NCI-H2196 (cell line): Measurements from ENCODE around the gene MAD1L1.
"Not testable (repeated sequence)": the region's sequence is repeated elsewhere in the genome, so short reads cannot be mapped to it uniquely, and the experiment has no call there.

Experiments used
- DNase-seq: peaks from one replicate; lab custom pipeline; 2025; ENCODE audit not compliant: unreplicated experiment; lab: John Stamatoyannopoulos, UW

The MAD1L1 gene

GRCh38 chr7:2232766-2233520 lies at the start of gene MAD1L1:
TSS of gene MAD1L1 (minus strand) at chr7:2232945. CDS start at chr7:2230133, 2,812 bp downstream.
- DNase-seq, result peak; percentile 86

- no peak for DNase-seq
Observed at GRCh38 chr7:2282185-2282751, 49.5 kb upstream of the MAD1L1 start.

DNA sequence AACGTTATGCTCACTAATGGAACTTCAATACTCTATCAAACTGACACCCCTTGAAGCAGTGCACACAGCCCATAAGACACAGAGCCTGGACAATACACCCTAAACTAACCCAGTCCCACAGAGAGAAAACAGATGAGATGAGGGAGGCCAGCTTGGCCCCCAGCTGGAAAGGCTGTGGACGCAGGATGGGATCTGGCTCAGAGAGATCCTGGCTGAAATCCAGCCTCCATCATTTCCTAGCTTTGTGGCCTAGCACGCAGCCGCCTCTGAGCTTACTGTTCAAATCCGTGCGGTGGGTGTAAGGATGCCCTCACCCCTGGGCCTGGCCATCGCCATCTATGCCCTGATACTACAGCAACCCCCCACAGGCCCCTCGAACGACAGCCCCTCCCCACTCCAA lies 48.8 kb upstream of the MAD1L1 start:
- no peak for DNase-seq

GRCh38 chr7:2280424-2280823 lies 47.7 kb upstream of the MAD1L1 start:
- no peak for DNase-seq

DNA sequence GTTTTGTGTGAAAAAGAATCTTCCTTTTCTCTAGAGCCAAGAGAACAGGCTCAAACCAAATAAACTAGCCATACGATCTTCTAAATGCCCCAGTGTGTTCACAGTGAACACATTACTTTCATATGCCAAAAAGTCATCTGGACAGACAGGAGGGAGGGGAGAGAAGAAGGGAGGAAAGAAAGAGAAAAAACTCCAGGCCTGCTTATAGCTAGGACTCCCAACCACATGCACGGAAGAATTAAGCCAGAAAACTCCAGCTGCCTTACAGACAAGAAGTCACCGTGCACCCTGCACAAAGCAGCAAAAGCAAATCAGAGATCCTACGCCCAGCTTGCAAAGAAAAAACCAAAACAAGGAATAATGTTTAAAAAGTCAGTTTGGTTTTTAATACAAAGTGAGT lies 47.2 kb upstream of the MAD1L1 start:
- DNase-seq, result no peak

- no peak for DNase-seq
Observed at GRCh38 chr7:2278026-2278425, 45.3 kb upstream of the MAD1L1 start.

GRCh38 chr7:2276107-2276506 lies 43.4 kb upstream of the MAD1L1 start:
- DNase-seq, result no peak

DNA sequence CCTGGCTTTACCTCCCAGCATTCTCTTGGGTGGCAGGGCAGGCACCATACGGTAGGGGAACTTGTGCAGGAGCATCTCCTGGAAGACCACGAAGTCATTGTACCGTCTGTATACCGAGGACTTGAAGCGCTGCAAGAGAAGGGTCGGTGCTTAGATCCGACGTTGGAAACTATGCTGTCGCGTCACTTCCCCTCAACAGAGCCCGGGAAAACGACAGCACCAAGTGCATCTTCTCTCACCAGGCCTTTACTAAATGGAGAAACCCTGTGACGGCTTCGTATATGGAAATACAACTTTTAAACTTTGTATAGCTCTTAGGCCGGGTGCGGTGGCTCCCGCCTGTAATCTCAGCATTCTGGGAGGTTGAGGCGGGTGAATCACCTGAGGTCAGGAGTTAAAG lies 42.4 kb upstream of the MAD1L1 start:
- no peak for DNase-seq

DNA sequence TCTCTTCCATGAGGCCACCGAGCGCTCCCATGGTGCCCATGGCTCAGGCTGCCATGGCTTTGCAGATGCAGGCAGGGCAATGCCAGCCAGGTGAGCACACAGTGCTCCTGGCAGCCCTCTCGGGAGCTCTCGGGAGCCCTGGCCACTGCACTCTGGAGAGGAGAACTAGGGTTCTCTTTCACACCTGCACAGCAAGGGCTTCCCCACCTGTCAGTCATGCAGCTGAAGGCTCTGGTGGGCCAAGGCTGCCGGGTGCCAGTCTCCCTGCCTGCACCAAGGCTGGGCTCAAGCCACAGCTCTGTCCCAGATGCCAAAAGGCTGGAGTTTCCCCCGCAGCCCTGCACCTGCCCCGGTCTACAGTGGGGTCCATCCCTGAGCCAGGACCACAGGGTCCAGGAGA lies 41.9 kb upstream of the MAD1L1 start:
- DNase-seq, result no peak

GRCh38 chr7:2273866-2274265 lies 41.1 kb upstream of the MAD1L1 start:
- no peak for DNase-seq

- no peak for DNase-seq
Observed at GRCh38 chr7:2272031-2272430, 39.3 kb upstream of the MAD1L1 start.

- DNase-seq, result no peak
Observed at GRCh38 chr7:2271273-2272026, 38.7 kb upstream of the MAD1L1 start.

DNA sequence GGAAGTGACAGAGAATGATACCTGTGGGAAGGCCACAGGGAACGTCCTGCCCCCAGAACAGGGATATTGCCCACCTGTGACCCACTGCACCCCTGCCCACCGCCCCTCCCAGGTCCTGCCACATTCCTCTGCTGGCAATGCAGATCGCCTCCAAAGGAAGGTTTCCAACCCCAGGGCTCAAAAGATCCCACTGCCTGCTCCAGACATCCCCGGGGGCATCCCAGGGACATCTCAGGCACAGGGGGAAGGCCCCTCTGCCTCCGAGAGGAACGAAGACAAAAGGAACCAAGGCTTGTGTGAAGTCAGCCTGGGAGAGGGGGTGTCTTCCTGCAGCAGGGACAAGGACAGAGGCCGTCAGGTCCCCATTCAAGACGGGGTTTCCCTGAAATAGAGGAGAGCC lies 37.8 kb upstream of the MAD1L1 start:
- DNase-seq, result no peak

GRCh38 chr7:2269991-2270460 lies 37.3 kb upstream of the MAD1L1 start:
- no peak for DNase-seq

DNA sequence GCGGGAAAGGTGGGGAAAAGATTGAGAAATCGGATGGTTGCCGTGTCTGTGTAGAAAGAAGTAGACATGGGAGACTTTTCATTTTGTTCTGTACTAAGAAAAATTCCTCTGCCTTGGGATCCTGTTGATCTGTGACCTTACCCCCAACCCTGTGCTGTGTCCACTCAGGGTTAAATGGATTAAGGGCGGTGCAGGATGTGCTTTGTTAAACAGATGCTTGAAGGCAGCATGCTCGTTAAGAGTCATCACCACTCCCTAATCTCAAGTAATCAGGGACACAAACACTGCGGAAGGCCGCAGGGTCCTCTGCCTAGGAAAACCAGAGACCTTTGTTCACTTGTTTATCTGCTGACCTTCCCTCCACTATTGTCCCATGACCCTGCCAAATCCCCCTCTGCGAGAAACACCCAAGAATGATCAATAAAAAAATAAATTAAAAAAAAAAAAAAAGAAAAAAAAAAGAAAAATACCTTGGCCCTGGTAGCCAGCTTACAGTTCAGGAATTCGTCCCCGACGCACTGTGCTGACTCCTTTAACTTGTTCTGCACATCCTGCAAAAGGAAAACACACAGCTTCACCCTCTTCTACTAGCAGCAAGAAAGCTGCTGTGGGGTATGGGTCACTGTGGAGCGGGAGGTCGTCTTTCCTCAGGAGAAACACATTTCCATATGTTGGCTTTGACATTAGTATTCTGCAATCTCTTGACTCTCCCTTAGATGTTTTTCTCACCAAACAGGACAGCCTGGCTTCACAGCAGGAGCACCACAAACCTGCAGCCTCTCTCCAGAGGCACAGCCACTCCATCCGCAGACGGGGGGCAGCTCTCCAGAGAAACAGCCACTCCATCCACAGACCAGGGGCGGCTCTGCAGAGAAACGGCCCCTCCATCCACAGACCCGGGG lies 36.6 kb upstream of the MAD1L1 start:
- DNase-seq, result not testable (repeated sequence)

DNA sequence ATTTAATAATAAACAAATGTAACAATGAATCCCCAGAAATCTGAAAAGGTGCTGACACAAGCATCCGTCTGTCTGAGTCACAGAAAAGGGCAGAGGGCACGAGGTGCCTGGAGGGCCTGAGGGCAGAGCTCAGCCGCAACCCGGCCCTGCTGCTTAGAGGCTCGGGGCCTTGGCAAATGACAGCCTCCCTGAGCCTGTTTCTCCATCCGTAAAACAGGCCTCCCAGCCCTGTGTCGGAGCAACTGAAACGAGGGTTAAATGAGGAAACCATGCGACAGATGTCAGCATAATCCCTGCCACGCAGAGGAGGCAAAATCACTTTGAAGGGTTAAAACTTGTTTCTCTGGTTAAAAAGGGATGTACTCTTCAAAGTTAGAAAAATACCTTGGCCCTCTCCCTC lies 34.2 kb upstream of the MAD1L1 start:
- DNase-seq, result no peak

GRCh38 chr7:2264158-2264557 lies 31.4 kb upstream of the MAD1L1 start:
- no peak for DNase-seq

DNA sequence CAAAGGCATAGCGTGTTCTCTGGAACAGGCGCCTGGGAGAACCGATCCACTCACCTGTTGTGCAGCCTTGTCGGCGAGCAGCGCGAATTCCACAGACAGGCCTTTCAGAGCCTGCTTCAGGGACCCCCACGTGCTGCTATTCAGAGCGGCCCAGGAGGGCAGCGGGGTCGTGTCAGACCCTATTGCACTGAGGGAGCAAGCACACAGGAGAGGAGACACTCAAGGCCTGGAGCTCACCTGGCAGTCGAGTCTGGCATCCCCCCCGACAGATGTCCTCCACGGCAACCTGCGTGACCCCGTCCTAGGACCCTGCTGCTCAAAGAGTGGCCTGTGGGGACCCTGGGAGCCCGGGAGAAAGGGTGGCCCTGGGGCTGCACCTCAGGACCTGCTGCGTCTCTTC lies 30.4 kb upstream of the MAD1L1 start:
- no peak for DNase-seq

- no peak for DNase-seq
Observed at GRCh38 chr7:2261611-2262010, 28.9 kb upstream of the MAD1L1 start.

- DNase-seq, result peak; percentile 75
Observed at GRCh38 chr7:2260820-2261219, 28.1 kb upstream of the MAD1L1 start.

DNA sequence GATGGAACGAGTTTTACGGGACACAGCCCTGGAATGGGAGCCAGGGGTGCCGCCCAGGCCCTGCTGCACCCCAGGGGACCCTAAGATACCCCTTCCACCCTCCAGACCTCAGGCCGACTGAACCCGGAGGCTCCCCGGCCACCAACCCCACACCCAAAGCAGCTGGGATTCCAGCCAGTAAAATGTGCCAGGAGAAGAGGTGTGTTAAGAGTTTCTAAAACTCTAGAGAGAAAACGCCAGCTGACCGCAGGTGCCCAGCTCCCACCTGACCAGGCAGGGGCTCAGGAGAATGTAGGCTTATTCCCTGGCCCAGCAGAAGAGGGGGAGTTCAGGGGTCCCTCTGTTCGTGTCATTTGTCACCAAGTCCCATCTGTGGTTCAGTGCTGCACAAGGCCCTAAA lies 26.7 kb upstream of the MAD1L1 start:
- no peak for DNase-seq
